GM21528 (cell line): ENCODE measurements around the gene CHST12.

Experiments used
- ATAC-seq: cut with Tn5 transposase; IDR thresholded peaks from one replicate; pipeline ENCODE4 v1.9.1; 2021; ENCODE audit warnings: mild to moderate bottlenecking, moderate library complexity; ENCODE audit not compliant: unreplicated experiment, low FRiP score

CHST12 gene

DNA sequence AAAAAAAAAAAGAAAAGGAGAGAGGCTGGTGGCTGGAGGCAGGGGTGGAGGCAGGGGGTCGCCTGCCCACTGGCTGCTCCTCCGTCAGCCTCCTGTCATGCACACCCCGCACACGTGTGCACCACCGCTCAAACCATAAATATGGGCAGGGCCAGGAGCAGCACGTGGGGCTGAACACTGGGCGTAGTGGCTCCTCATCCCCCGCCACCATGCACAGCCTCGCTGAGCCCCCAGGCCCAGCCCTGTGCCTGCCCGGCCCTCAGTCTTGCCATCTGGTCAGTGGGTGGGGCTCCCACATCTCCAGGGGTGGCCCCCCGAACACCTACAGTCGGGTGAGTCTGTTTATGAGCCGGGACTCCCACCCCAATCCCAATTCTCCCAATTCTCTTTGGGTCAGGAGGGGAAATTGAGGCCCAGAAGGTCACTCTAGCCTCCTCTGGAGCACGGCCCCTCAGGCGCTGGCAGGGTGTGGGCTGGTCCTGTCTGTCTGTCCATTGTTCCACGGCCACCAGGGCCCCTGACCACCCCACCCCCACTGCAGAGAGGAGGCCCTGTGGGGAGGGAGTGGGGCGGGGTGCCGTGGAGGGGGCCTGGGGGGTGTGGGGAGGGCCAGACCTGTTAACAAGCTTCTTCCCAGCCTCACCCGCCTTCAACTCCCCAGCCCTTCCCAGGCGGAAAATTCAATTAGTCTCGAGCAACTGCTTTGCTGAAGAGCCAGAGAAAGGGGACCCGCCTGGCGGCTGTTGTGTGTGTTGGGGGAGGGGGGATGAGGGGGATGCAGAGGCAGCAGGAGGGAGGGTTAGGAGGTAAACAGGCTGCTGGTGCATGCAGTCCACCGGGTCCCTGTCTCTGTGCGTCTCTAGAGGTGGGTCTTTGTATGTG lies 92.2 kb downstream of the CHST12 start:
- ATAC-seq: no peak

DNA sequence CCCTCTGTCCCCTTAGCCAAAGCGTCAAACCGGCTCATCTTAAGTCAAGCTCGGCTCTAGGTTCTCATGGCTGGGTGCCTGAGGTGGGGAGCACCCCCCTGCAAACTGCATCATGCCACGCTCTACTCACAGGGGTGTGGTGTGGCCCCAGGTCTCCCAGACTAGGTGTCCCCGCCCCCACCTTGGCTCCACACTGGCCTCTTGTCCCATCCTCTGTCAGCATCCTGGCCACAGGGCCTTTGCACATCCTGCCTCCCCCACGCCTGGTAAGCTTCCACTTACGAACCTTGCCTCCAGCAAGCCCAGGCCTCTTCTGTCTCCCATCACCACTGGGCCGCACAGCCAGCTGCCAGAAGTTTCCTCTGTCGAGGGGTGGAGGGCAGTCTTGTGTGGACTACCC lies 93.0 kb downstream of the CHST12 start:
- no peak for ATAC-seq

DNA sequence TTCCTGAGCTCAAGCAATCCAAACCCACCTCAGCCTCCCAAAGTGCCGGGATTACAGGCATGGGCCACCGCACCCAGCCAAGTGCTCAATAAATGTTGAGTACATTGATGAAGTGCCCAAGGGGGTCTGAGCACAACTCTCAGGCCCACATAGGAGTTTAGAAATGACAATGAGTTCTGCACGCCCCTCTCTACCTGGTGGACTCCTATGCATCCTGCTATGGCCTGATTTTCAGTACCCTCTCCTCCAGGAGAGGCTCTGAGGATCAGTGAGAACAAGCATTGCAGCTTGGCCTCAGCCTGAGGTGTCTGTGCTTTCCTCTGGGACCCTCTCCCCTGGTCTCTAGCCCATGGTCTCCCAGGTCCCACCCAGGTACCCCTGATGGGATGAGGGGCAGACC lies 93.7 kb downstream of the CHST12 start:
- no peak for ATAC-seq

DNA sequence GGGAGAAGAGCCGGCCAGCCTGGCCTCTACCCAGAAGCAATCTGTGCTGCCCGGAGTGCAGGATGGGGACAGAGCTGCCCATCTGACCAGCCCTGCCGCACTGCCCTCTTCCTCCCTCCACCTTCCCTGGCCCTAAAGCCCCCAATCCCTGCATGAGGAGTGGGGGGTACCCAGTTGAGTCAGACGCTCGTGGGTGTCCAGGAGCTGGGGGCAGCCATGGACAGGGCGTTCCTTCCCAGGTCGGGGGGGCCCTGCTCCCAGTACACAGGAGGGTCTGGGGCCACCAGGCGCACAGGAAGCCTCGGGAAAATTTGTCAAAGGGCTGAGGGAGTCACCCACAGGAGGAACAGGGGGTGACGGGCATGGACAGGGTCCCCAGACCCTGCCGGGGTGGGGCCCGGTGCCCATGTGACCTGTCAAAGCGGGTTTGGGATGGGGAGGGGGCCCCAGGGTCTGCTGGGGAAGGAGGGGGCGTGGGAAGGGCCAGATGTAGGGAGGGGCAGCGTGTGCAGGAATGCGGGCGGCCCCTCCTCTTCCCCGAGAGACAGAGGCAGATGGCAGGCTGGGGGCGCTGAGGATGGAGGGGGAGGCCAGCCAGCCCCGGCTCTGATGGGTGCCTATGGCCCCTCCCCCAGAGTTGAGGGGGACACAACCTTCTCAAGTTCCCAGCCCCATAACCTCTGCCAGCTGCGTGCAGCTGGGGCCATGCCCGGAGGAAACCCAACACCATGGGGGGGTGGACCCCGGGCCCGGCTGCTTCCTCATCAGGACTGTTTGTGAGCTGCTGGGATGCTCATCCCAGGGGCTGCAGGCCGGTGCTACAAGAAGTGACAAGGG lies 94.3 kb downstream of the CHST12 start:
- ATAC-seq: no peak
